NCI-H446 treated with DMSO at 0.1 percent for 48 hours (cell line): ENCODE results near the gene SPZ1.
"Not testable (repeated sequence)": the region's sequence is repeated elsewhere in the genome, so short reads cannot be mapped to it uniquely, and the experiment has no call there.

Source experiments
- DNase-seq: peaks from one replicate; lab custom pipeline; 2025; lab: John Stamatoyannopoulos, UW

SPZ1 gene

GRCh38 chr5:80339116-80339515 lies 19.3 kb downstream of the SPZ1 start:
- no peak for DNase-seq

DNA sequence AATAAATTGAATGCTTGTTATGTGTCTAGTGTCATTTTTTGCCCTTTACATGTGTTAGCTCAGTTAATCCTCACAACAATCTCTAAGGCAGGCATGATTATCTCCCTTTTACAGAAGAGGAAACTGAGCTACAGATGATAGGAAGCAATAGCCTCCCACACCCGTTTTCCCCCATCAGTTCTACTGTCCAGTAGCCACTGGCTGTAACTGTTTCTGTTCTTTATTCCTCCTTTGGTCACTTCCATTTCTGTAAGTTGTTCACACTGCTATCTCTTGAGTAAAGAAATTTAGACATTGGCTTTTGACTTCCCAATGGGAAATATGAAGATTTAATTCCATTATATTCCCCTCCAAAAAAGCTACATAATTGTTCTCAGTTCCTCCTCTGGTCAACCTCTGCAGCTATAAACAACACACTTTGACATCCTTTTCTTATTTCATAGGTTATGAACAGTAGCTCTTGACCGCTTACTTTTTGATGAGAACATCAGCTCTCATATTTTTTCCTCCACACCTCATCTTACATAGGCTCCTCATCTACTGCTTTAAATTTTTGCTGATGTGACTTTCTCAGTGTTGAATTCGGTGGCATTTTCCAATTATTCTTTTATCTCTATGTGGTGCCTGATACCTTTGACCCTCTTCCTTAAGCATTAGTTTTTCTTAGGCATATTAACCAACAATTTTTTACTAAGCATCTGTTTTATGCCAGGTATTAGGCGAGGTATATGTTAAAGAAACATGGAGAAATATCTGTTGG lies 21.4 kb downstream of the SPZ1 start:
- DNase-seq, result no peak

- DNase-seq, result no peak
Measured at GRCh38 chr5:80343067-80343466, 23.3 kb downstream of the SPZ1 start.

- no peak for DNase-seq
Measured at GRCh38 chr5:80346055-80346454, 26.3 kb downstream of the SPZ1 start.

DNA sequence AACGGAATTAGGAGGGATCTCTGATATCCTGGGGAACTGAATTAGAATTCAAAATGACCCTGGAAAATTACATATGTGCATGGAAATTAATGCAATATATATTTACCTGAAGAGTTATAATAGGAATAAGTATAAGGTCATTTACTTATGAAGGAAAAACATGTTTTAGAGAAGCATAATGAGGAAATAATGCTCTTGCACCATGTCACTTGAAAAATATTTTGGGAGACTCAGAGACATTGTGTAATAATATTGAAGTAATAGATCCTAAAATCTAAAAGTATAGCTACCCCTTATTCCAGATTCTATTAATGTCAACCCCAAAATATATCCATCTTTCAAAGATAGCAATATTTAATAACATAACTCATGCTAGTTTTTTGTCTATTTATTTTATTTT lies 28.4 kb downstream of the SPZ1 start:
- no peak for DNase-seq

- not testable (repeated sequence) for DNase-seq
Measured at GRCh38 chr5:80351019-80351418, 31.2 kb downstream of the SPZ1 start.

GRCh38 chr5:80355686-80356085 lies 35.9 kb downstream of the SPZ1 start:
- no peak for DNase-seq

DNA sequence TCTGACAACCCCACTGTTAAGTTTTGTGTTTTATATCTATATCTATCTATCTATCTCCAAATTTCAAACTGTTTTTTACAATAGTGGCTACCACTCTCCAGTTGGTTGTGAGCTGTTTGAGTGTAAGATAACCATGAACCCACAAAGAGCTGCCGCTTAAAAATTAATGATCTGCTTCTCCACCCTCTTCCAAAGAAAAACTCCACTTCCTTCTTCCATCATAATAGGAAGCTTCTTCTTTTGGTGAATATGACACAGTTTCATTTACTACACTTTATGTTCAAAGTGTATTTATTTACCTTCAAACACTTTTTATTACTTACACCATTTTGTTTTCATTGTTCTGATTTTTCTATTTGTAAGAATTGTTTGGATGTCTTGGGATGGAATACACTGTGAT lies 37.9 kb downstream of the SPZ1 start:
- DNase-seq, result no peak

DNA sequence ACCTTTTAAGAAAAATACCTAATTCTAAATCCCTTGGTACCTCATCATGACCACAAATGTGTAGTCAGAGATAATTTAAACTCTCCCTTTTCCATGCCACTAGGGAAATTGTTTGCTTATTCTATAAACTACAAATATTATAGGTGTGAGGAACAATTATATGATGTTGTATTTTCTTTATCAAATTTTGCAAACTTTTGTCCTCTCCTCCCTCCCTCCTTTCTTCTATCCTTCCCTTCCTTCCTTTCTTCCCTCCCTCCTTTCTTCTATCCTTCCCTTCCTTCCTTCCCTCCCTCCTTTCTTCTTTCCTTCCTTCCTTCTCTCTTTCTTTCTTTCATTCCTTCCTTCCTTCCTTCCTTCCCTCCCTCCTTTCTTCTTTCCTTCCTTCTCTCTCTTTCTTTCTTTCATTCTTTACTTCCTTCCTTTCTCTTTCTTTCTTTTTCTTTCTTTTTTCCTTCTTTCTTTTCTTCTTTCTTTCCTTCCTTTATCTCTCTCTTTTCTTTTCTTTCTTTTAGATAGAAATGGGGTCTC lies 41.2 kb downstream of the SPZ1 start:
- DNase-seq, result no peak

- no peak for DNase-seq
Measured at GRCh38 chr5:80364892-80365291, 45.1 kb downstream of the SPZ1 start.

GRCh38 chr5:80368661-80369480 lies 49.1 kb downstream of the SPZ1 start:
- no peak for DNase-seq

GRCh38 chr5:80369521-80369920 lies 49.7 kb downstream of the SPZ1 start:
- no peak for DNase-seq

- DNase-seq, result no peak
Measured at GRCh38 chr5:80370390-80370789, 50.6 kb downstream of the SPZ1 start.
